ENCODE measurements around the gene FN1. TPM values are rescaled to one million over a fixed set of nuclear protein-coding genes. Genes with fewer than 3 reads are reported as not detected.
A peak's percentile ranks its signal among the peaks of the same experiment; 100 is the strongest.

Gene FN1
- polyA plus RNA-seq, 2 of the 4 experiments (the other 2 are of a cell fraction): 203 to 500 TPM

DNA sequence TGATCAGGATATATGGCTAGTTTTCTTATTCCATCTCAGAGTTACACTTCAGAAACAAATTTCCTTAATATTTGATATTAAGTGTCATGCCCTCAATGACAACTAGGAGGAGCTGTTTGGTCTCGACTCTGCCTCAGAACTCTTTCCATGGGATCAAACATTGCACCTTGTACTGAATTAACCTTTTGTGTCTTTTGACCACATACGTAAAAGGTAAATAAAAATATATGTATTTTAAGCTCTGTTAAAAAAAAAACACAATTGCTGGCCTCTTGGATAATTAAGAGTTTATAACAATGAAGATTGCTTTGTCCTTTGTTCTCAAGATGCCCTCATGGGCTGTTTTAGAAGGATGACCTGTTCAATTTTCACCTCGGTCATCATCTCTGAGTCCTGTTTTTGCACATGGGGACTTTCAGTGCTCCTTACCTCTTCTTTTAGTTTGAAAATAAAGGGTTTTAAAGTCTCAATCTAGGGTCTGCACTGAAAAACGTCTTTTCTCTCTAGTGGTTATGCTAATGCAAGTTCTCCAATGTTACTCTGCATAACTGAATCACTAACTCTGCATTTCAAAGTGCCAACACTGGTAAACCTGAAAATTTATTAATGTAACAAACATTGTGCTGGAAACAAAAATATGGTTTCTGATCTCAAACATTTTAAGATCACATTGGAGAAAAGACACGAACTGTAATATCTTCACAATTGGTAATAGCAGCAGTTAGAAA is 18.8 kb upstream of the FN1 start (continued):
- TF ChIP-seq, protein P1, sequence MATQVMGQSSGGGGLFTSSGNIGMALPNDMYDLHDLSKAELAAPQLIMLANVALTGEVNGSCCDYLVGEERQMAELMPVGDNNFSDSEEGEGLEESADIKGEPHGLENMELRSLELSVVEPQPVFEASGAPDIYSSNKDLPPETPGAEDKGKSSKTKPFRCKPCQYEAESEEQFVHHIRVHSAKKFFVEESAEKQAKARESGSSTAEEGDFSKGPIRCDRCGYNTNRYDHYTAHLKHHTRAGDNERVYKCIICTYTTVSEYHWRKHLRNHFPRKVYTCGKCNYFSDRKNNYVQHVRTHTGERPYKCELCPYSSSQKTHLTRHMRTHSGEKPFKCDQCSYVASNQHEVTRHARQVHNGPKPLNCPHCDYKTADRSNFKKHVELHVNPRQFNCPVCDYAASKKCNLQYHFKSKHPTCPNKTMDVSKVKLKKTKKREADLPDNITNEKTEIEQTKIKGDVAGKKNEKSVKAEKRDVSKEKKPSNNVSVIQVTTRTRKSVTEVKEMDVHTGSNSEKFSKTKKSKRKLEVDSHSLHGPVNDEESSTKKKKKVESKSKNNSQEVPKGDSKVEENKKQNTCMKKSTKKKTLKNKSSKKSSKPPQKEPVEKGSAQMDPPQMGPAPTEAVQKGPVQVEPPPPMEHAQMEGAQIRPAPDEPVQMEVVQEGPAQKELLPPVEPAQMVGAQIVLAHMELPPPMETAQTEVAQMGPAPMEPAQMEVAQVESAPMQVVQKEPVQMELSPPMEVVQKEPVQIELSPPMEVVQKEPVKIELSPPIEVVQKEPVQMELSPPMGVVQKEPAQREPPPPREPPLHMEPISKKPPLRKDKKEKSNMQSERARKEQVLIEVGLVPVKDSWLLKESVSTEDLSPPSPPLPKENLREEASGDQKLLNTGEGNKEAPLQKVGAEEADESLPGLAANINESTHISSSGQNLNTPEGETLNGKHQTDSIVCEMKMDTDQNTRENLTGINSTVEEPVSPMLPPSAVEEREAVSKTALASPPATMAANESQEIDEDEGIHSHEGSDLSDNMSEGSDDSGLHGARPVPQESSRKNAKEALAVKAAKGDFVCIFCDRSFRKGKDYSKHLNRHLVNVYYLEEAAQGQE (IDR thresholded peaks at IDR 0.05): no peak
- peak; percentile 73 to 74 for TF ChIP-seq RAD21 (conservative IDR thresholded peaks at IDR 0.05 in 1 of 2, IDR thresholded peaks at IDR 0.05 in 1 of 2)
- TF ChIP-seq TP53 (CRISPR knock-in tag; IDR thresholded peaks at IDR 0.05): no peak
- TF ChIP-seq, protein P2, sequence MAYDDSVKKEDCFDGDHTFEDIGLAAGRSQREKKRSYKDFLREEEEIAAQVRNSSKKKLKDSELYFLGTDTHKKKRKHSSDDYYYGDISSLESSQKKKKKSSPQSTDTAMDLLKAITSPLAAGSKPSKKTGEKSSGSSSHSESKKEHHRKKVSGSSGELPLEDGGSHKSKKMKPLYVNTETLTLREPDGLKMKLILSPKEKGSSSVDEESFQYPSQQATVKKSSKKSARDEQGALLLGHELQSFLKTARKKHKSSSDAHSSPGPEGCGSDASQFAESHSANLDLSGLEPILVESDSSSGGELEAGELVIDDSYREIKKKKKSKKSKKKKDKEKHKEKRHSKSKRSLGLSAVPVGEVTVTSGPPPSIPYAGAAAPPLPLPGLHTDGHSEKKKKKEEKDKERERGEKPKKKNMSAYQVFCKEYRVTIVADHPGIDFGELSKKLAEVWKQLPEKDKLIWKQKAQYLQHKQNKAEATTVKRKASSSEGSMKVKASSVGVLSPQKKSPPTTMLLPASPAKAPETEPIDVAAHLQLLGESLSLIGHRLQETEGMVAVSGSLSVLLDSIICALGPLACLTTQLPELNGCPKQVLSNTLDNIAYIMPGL (CRISPR knock-in tag; IDR thresholded peaks at IDR 0.05; ENCODE audit: borderline replicate concordance): no peak
- TF ChIP-seq SMC3 (IDR thresholded peaks at IDR 0.05): peak; percentile 69
- TF ChIP-seq, protein P3, sequence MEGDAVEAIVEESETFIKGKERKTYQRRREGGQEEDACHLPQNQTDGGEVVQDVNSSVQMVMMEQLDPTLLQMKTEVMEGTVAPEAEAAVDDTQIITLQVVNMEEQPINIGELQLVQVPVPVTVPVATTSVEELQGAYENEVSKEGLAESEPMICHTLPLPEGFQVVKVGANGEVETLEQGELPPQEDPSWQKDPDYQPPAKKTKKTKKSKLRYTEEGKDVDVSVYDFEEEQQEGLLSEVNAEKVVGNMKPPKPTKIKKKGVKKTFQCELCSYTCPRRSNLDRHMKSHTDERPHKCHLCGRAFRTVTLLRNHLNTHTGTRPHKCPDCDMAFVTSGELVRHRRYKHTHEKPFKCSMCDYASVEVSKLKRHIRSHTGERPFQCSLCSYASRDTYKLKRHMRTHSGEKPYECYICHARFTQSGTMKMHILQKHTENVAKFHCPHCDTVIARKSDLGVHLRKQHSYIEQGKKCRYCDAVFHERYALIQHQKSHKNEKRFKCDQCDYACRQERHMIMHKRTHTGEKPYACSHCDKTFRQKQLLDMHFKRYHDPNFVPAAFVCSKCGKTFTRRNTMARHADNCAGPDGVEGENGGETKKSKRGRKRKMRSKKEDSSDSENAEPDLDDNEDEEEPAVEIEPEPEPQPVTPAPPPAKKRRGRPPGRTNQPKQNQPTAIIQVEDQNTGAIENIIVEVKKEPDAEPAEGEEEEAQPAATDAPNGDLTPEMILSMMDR (IDR thresholded peaks at IDR 0.05): peak; percentile 73
- TF ChIP-seq, protein P4, sequence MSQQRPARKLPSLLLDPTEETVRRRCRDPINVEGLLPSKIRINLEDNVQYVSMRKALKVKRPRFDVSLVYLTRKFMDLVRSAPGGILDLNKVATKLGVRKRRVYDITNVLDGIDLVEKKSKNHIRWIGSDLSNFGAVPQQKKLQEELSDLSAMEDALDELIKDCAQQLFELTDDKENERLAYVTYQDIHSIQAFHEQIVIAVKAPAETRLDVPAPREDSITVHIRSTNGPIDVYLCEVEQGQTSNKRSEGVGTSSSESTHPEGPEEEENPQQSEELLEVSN (IDR thresholded peaks at IDR 0.05; ENCODE audit: borderline replicate concordance, low read depth): no peak
- TF ChIP-seq TFCP2L1 (CRISPR knock-in tag; IDR thresholded peaks at IDR 0.05): no peak

DNA sequence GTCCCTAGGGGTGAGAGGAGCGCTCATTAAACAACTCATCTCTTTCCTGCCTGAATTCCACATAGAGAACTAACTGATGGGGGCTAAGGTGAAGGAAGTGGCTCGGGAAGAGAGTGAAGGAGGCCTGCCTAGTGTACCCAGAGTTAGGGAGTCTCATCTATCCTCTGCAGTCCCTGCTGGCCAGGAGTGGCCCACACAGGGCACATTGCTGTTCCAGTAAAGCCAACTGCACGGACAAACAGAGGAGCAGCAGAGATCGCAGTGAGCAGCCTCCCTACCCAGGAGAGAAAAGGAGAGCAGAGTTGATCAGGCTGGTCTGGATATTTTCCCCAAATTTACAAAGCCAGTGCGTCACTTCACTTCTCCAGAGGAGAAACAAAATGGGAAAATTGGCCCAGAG is 16.9 kb upstream of the FN1 start:
- POLR2A ChIA-PET: no interaction called here
- ATAC-seq (peak in 1 of 2 experiments; percentile 66; a peak in 3 of 6 replicates), FAIRE-seq (no peak), DNase-seq (ENCODE audit: low read depth in 1 of 2, low spot score in 1 of 2) (no peak)
- H3K4me1 ChIP-seq: no peaks in the 10 kb centered on the region
- no peak overlapping the region for H3K4me2 ChIP-seq
- no peak overlapping the region; a peak in 1 of 6 replicates for H3K27ac ChIP-seq
- H3K9me3 ChIP-seq: no peaks in the 10 kb centered on the region
- CTCF ChIA-PET: interaction anchor here (1.1 kb wide), 2 partner anchors 376 to 461 kb away, joined by 3 to 4 read pairs; no protein-coding TSS in a partner anchor
- H3K4me3 ChIP-seq: no peak overlapping the region
- whole genome bisulfite sequencing (ENCODE audit: missing lambda C conversion rate): 86% methylated on average over 5 of the region's 5 CpGs
- TF ChIP-seq POLR2AphosphoS2 (conservative IDR thresholded peaks at IDR 0.05; ENCODE audit: low read length) (no peak), PHF8 (IDR thresholded peaks at IDR 0.05; ENCODE audit: borderline replicate concordance, low read depth) (no peak), FOSL2 (IDR thresholded peaks at IDR 0.05) (no peak), FOSL2 (CRISPR knock-in tag; IDR thresholded peaks at IDR 0.05) (no peak), BHLHE40 (IDR thresholded peaks at IDR 0.05; ENCODE audit: low read depth, low read length) (no peak), FOSB (CRISPR knock-in tag; IDR thresholded peaks at IDR 0.05) (no peak)
- TF ChIP-seq, protein P5, sequence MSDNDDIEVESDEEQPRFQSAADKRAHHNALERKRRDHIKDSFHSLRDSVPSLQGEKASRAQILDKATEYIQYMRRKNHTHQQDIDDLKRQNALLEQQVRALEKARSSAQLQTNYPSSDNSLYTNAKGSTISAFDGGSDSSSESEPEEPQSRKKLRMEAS (IDR thresholded peaks at IDR 0.05): no peak
- TF ChIP-seq, protein P6, sequence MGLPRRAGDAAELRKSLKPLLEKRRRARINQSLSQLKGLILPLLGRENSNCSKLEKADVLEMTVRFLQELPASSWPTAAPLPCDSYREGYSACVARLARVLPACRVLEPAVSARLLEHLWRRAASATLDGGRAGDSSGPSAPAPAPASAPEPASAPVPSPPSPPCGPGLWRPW (IDR thresholded peaks at IDR 0.05): no peak
- TF ChIP-seq, protein P7, sequence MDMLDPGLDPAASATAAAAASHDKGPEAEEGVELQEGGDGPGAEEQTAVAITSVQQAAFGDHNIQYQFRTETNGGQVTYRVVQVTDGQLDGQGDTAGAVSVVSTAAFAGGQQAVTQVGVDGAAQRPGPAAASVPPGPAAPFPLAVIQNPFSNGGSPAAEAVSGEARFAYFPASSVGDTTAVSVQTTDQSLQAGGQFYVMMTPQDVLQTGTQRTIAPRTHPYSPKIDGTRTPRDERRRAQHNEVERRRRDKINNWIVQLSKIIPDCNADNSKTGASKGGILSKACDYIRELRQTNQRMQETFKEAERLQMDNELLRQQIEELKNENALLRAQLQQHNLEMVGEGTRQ (IDR thresholded peaks at IDR 0.05): no peak
- TF ChIP-seq, protein P2 (CRISPR knock-in tag; IDR thresholded peaks at IDR 0.05; ENCODE audit: borderline replicate concordance): no peak
- TF ChIP-seq, protein P1 (IDR thresholded peaks at IDR 0.05): no peak
- TF ChIP-seq, protein P8, sequence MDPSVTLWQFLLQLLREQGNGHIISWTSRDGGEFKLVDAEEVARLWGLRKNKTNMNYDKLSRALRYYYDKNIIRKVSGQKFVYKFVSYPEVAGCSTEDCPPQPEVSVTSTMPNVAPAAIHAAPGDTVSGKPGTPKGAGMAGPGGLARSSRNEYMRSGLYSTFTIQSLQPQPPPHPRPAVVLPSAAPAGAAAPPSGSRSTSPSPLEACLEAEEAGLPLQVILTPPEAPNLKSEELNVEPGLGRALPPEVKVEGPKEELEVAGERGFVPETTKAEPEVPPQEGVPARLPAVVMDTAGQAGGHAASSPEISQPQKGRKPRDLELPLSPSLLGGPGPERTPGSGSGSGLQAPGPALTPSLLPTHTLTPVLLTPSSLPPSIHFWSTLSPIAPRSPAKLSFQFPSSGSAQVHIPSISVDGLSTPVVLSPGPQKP (IDR thresholded peaks at IDR 0.05; ENCODE audit: low read depth, low read length): no peak

Data from A549 (cell line).